ENCODE results near the gene FNIP2.

DNA sequence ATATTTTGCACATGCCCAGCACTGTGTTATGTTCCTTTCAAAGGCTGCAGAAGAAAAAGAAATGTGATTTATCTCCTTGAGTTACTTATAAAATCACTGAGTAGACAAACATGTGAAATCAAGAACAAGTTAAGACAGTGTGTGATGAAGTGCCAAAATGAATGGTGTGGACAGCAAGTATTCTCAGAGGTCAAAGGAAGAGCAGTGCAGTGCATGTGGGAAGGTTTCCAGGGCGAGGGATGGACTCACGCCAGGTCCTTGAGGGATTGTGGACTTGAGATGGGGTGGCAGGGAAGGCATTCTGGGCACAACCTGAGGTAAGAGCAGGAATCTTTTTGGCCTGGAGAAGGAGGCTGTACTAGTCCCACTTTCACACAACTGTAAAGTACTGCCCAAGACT, 115.5 kb downstream of the FNIP2 start:
- TF ChIP-seq, protein P1, sequence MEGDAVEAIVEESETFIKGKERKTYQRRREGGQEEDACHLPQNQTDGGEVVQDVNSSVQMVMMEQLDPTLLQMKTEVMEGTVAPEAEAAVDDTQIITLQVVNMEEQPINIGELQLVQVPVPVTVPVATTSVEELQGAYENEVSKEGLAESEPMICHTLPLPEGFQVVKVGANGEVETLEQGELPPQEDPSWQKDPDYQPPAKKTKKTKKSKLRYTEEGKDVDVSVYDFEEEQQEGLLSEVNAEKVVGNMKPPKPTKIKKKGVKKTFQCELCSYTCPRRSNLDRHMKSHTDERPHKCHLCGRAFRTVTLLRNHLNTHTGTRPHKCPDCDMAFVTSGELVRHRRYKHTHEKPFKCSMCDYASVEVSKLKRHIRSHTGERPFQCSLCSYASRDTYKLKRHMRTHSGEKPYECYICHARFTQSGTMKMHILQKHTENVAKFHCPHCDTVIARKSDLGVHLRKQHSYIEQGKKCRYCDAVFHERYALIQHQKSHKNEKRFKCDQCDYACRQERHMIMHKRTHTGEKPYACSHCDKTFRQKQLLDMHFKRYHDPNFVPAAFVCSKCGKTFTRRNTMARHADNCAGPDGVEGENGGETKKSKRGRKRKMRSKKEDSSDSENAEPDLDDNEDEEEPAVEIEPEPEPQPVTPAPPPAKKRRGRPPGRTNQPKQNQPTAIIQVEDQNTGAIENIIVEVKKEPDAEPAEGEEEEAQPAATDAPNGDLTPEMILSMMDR (IDR thresholded peaks at IDR 0.05; ENCODE audit: borderline replicate concordance, extremely low read depth, low read length, poor library complexity, severe bottlenecking), result no peak
- no peak for TF ChIP-seq EZH2 (IDR thresholded peaks at IDR 0.05; ENCODE audit: borderline replicate concordance, low read depth, low read length, severe bottlenecking)
